PFSK-1 (cell line): ENCODE data around the gene DPP8.

Experiments
- FOXP2 ChIP-seq: optimal IDR thresholded peaks from 2 replicates; pipeline ENCODE3; 2011; ENCODE audit warnings: borderline replicate concordance, control low read depth, inconsistent platforms; ENCODE audit not compliant: insufficient read depth; ENCODE audit errors: extremely low read length, extremely low read depth
- POLR2AphosphoS5 ChIP-seq: IDR thresholded peaks from 2 replicates; pipeline ENCODE4 v1.6.1; 2012; ENCODE audit warnings: low read depth, mild to moderate bottlenecking, control low read depth, low read length, moderate library complexity
- REST ChIP-seq, 2 experiments: IDR thresholded peaks; 2 replicates each; pipeline versions ENCODE4 v1.6.1 to v1.8.0; 2011 to 2012; ENCODE audit warnings: low read depth in 2 of 2, low read length in 2 of 2, control low read depth in 1 of 2, inconsistent platforms in 1 of 2, mild to moderate bottlenecking in 1 of 2, moderate library complexity in 1 of 2; ENCODE audit not compliant: insufficient read depth in 1 of 2
- SIN3A ChIP-seq: IDR thresholded peaks from 2 replicates; pipeline ENCODE4 v1.6.1; 2012; ENCODE audit warnings: mild to moderate bottlenecking, low read length, moderate library complexity, borderline replicate concordance; ENCODE audit not compliant: insufficient read depth
- TAF1 ChIP-seq: IDR thresholded peaks from 2 replicates; pipeline ENCODE4 v1.6.1; 2012; ENCODE audit warnings: low read length, control low read depth, borderline replicate concordance; ENCODE audit not compliant: insufficient read depth

Gene DPP8

GRCh38 chr15:65399997-65400396 is 117.5 kb downstream of the DPP8 start:
- no peak for TF ChIP-seq POLR2AphosphoS5
- TF ChIP-seq SIN3A = no peak
- no peak for TF ChIP-seq TAF1

GRCh38 chr15:65399001-65399706 is 118.3 kb downstream of the DPP8 start:
- TF ChIP-seq SIN3A (no peak), REST (IDR thresholded peaks at IDR 0.05; ENCODE audit: insufficient read depth in 1 of 2, low read depth in 2 of 2, low read length in 2 of 2) (no peak), TAF1 (no peak), POLR2AphosphoS5 (no peak), FOXP2 (no peak)

GRCh38 chr15:65396965-65397317 is 120.5 kb downstream of the DPP8 start:
- no peak for TF ChIP-seq TAF1
- TF ChIP-seq SIN3A = no peak
- TF ChIP-seq REST (IDR thresholded peaks at IDR 0.05; ENCODE audit: insufficient read depth in 1 of 2, low read depth in 2 of 2, low read length in 2 of 2) = no peak
- no peak for TF ChIP-seq FOXP2

GRCh38 chr15:65396283-65396964 is 121.1 kb downstream of the DPP8 start:
- TF ChIP-seq POLR2AphosphoS5 (no peak), FOXP2 (no peak), REST (IDR thresholded peaks at IDR 0.05; ENCODE audit: insufficient read depth in 1 of 2, low read depth in 2 of 2, low read length in 2 of 2) (no peak), TAF1 (no peak), SIN3A (no peak)

GRCh38 chr15:65395567-65396202 is 121.8 kb downstream of the DPP8 start:
- TF ChIP-seq REST (IDR thresholded peaks at IDR 0.05; ENCODE audit: insufficient read depth in 1 of 2, low read depth in 2 of 2, low read length in 2 of 2) (no peak), SIN3A (no peak), FOXP2 (no peak), POLR2AphosphoS5 (no peak), TAF1 (no peak)
